Measurements from ENCODE around the gene ERC2.

DNA sequence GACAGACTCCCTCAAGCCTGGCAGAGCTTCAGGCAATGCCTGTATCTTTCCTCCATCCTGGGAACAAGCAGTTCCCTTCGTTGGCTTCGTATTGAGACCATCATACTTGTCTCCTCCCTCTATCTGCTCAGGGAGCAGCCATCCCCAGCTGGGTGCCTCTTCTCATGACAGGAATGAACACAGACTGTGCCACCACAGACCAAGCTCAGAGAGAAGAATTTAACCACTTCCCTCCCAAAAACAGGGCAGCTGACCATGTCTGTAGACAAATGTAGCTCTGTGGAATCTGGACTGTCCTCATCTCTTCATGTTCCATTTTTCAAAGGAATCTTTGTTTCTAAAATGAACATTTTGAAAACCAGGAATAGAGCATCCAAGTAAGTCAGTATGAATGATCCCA, 245.4 kb downstream of the ERC2 start:
- TF ChIP-seq GATA2 (IDR thresholded peaks at IDR 0.05; ENCODE audit: low read depth, low read length) (no peak), GATA3 (IDR thresholded peaks at IDR 0.05; ENCODE audit: low read depth, low read length) (no peak)

All from SH-SY5Y (cell line).